IMR-90 (cell line): ENCODE data around the gene ZZZ3. TPM values are rescaled to one million over a fixed set of nuclear protein-coding genes. Genes with fewer than 3 reads are reported as not detected.
A peak's percentile ranks its signal among the peaks of the same experiment; 100 is the strongest.

ENCODE experiments used
- ATAC-seq: fragments of 200-7000 bp; cut with Tn5 transposase; 2 replicates; pipeline ENCODE4 v1.9.1; 2020; ENCODE audit warnings: low read depth, mild to moderate bottlenecking, moderate library complexity
- BruUV-seq: library from RNA; stranded (reverse); fragments of 400-500 nt; replicated peaks from 2 replicates; lab custom pipeline; 2021; lab: Mats Ljungman, UMichigan
- CTCF ChIA-PET: fragments of 300-600 bp; formaldehyde crosslinking; extraction: SDS; loops from one replicate; lab custom pipeline; 2021; ENCODE audit warnings: antibody characterized with exemption; lab: Yijun Ruan, JAX
- POLR2A ChIA-PET: fragments of 300-600 bp; sonication (Branson Sonifier 250); formaldehyde crosslinking; loops from one replicate; lab custom pipeline; 2022; ENCODE audit warnings: antibody characterized with exemption; ENCODE audit not compliant: unreplicated experiment; lab: Charles Lee
- DNase-seq: peaks from one replicate; pipeline ENCODE4 v3.0.0; 2013
- H2AFZ ChIP-seq: replicated peaks from 2 replicates; pipeline ENCODE3; 2013; ENCODE audit warnings: low read length, mild to moderate bottlenecking; ENCODE audit not compliant: poor library complexity
- H2AK5ac ChIP-seq: 2 replicates; pipeline ENCODE4 v1.6.1; 2013; ENCODE audit warnings: low read depth, low read length, inconsistent platforms
- H2AK9ac ChIP-seq: replicated peaks from 2 replicates; pipeline ENCODE3; 2013; ENCODE audit warnings: mild to moderate bottlenecking, low read depth, low read length, moderate library complexity; ENCODE audit not compliant: poor library complexity
- H2BK120ac ChIP-seq: 2 replicates; pipeline ENCODE4 v1.6.1; 2013; ENCODE audit warnings: low read depth, low read length, inconsistent platforms
- H2BK15ac ChIP-seq: 3 replicates; pipeline ENCODE4 v1.6.1; 2013; ENCODE audit warnings: low read depth, low read length, inconsistent platforms
- H2BK20ac ChIP-seq: 2 replicates; pipeline ENCODE4 v1.6.1; 2013; ENCODE audit warnings: low read depth, mild to moderate bottlenecking, inconsistent platforms, low read length, moderate library complexity
- H2BK5ac ChIP-seq: 2 replicates; pipeline ENCODE4 v1.6.1; 2013; ENCODE audit warnings: mild to moderate bottlenecking, low read depth, low read length, inconsistent platforms; ENCODE audit not compliant: poor library complexity, severe bottlenecking
- H3K14ac ChIP-seq: replicated peaks from 2 replicates; pipeline ENCODE4 v1.6.1; 2013; ENCODE audit warnings: low read depth, low read length, inconsistent platforms
- H3K18ac ChIP-seq: 2 replicates; pipeline ENCODE4 v1.6.1; 2013; ENCODE audit warnings: low read depth, low read length, control low read depth
- H3K23ac ChIP-seq: 2 replicates; pipeline ENCODE4 v1.6.1; 2013; ENCODE audit warnings: low read depth, low read length, inconsistent platforms
- H3K27ac ChIP-seq: 2 replicates; pipeline ENCODE4 v1.5.1; 2013; ENCODE audit warnings: mild to moderate bottlenecking, control low read depth, low read length; ENCODE audit not compliant: insufficient read depth
- H3K27me3 ChIP-seq: 2 replicates; pipeline ENCODE4 v1.6.1; 2013; ENCODE audit warnings: low read length; ENCODE audit not compliant: control insufficient read depth, insufficient read depth
- H3K36me3 ChIP-seq: 2 replicates; pipeline ENCODE4 v1.6.1; 2013; ENCODE audit warnings: low read length, mixed read lengths; ENCODE audit not compliant: control insufficient read depth, insufficient read depth
- H3K4ac ChIP-seq: 2 replicates; pipeline ENCODE4 v1.6.1; 2013; ENCODE audit warnings: low read depth, low read length, inconsistent platforms
- H3K4me1 ChIP-seq: 2 replicates; pipeline ENCODE4 v1.6.1; 2013; ENCODE audit warnings: low read length, mixed read lengths; ENCODE audit not compliant: control insufficient read depth, insufficient read depth
- H3K4me2 ChIP-seq: 2 replicates; pipeline ENCODE4 v1.6.1; 2013; ENCODE audit warnings: low read depth, mild to moderate bottlenecking, control low read depth, low read length, moderate library complexity
- H3K4me3 ChIP-seq: 2 replicates; pipeline ENCODE4 v1.5.1; 2013; ENCODE audit warnings: low read depth, mild to moderate bottlenecking, control low read depth, low read length, moderate library complexity; ENCODE audit not compliant: insufficient read depth
- H3K56ac ChIP-seq: 2 replicates; pipeline ENCODE4 v1.6.1; 2013; ENCODE audit warnings: low read length, inconsistent platforms; ENCODE audit not compliant: insufficient read depth; ENCODE audit errors: extremely low read depth
- H3K79me1 ChIP-seq, 2 experiments: 2 replicates each; pipeline ENCODE4 v1.6.1; 2013; ENCODE audit warnings: low read length in 2 of 2, inconsistent platforms in 1 of 2, low read depth in 1 of 2
- H3K9ac ChIP-seq: 2 replicates; pipeline ENCODE4 v1.6.1; 2013; ENCODE audit warnings: low read depth, low read length, control low read depth
- H3K9me1 ChIP-seq: 2 replicates; pipeline ENCODE4 v1.6.1; 2013; ENCODE audit warnings: low read length, inconsistent platforms; ENCODE audit not compliant: insufficient read depth
- H3K9me3 ChIP-seq: 2 replicates; pipeline ENCODE4 v1.6.1; 2013; ENCODE audit warnings: low read length; ENCODE audit not compliant: control insufficient read depth, insufficient read depth
- H4K20me1 ChIP-seq: 2 replicates; pipeline ENCODE4 v1.6.1; 2013; ENCODE audit warnings: low read length, inconsistent platforms; ENCODE audit not compliant: insufficient read depth
- H4K5ac ChIP-seq: 2 replicates; pipeline ENCODE4 v1.6.1; 2013; ENCODE audit warnings: mild to moderate bottlenecking, low read depth, low read length, control low read depth
- H4K8ac ChIP-seq, 2 experiments: 2 replicates each; pipeline ENCODE4 v1.6.1; 2013; ENCODE audit warnings: low read depth in 2 of 2, low read length in 2 of 2, control low read depth in 1 of 2, inconsistent platforms in 1 of 2
- H4K91ac ChIP-seq: 2 replicates; pipeline ENCODE4 v1.6.1; 2013; ENCODE audit warnings: low read depth, low read length, inconsistent platforms; ENCODE audit not compliant: insufficient read depth
- BHLHE40 ChIP-seq: fragments of 150-350 bp; IDR thresholded peaks from 2 replicates; pipeline ENCODE4 v1.6.1; 2016; ENCODE audit warnings: mild to moderate bottlenecking, low read depth, low read length
- NFE2L2 ChIP-seq: fragments of 150-350 bp; IDR thresholded peaks from 2 replicates; pipeline ENCODE4 v1.6.1; 2016; ENCODE audit warnings: low read depth, mild to moderate bottlenecking, low read length
- WGBS, 2 experiments: methylation state at CpG; one replicate each; pipeline versions ENCODE4 v1.1.5 to v1.1.7; 2013; ENCODE audit warnings: missing lambda C conversion rate in 2 of 2; ENCODE audit not compliant: insufficient read length in 1 of 2; ENCODE audit errors: extremely low coverage in 2 of 2; 5-methylcytosine and 5-hydroxymethylcytosine counted together
- dilution Hi-C: fragments of 300-500 bp; cut with HindIII; formaldehyde crosslinking; loops from one replicate; pipeline ENCODE4 v1.14.3; 2018; ENCODE audit warnings: low sequenced_read_pairs; ENCODE audit not compliant: unreplicated experiment
- in situ Hi-C: fragments of 300-500 bp; cut with MboI; formaldehyde crosslinking; loops from 3 replicates; pipeline ENCODE4 v1.14.3; 2019; ENCODE audit warnings: low sequenced_read_pairs, inconsistent platforms, mixed read lengths
- intact Hi-C: fragments of 100-400 bp; cut with micrococcal nuclease; formaldehyde crosslinking; loops from 2 replicates; pipeline ENCODE4 v1.10.0; 2022
- polyA plus RNA-seq, 3 experiments: library from polyadenylated mRNA; depleted of rRNA; stranded (reverse); fragments of >200 nt; gene quantifications; 2 replicates each; pipeline ENCODE4 v1.2.3, GENCODE V29; 2012; ENCODE audit warnings: low replicate concordance in 1 of 3
- total RNA-seq: library from RNA; depleted of rRNA; stranded (reverse); fragments of >200 nt; gene quantifications from 2 replicates; pipeline ENCODE4 v1.2.3, GENCODE V29; 2012
- TF ChIP-seq, protein P1 (sequence below): fragments of 150-350 bp; IDR thresholded peaks from 2 replicates; pipeline ENCODE4 v1.6.1; 2017; ENCODE audit warnings: mild to moderate bottlenecking, antibody characterized with exemption, low read length, low read depth

Gene ZZZ3
- total and polyA plus RNA-seq, 2 of the 4 experiments (the other 2 are of a cell fraction) = 14.2 to 66.3 TPM

DNA sequence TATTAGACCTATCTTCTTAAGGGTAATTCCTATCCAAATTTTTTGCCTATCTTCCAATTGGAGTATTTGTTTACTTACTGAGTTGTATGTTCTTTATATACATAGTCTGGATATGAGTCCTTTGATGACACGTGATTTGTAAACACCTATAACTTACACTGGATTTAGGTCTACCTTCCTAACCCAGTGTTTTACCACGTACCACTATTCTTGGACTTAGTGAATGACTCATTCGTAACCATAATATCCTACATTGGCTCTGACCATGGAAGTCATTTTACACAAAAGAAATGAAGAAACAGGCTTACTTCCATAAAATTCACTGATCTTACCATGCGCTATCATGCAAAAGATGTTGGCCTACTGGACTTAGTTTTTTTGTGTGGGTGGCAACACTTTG lies 23.9 kb upstream of the ZZZ3 start:
- ATAC-seq = peak; percentile 35; the same call in 1 of the 2 replicates
- Histone ChIP-seq H2AFZ (no peak overlapping the region), H4K5ac (no peak overlapping the region), H2AK9ac (no peak overlapping the region), H3K23ac (no peak overlapping the region), H4K20me1 (no peaks in the 10 kb centered on the region), H3K79me1 (peaks cover 0 to 3% of the 10 kb centered on the region in 2 experiments; a peak in 2 of 4 replicates), H3K9me1 (peaks cover 4% of the 10 kb centered on the region), H3K36me3 (peaks cover 24% of the 10 kb centered on the region), H3K27ac (no peak overlapping the region), H3K18ac (no peak overlapping the region), H2BK20ac (no peak overlapping the region), H3K9me3 (no peaks in the 10 kb centered on the region), H2BK5ac (no peak overlapping the region), H4K91ac (no peak overlapping the region), H3K56ac (no peak overlapping the region), H2BK120ac (no peak overlapping the region), H2BK15ac (no peak overlapping the region), H3K9ac (no peak overlapping the region), H3K4me1 (no peaks in the 10 kb centered on the region), H3K27me3 (no peaks in the 10 kb centered on the region), H3K4ac (no peak overlapping the region), H3K4me3 (no peak overlapping the region), H4K8ac (no peak overlapping the region), H3K4me2 (no peak overlapping the region), H3K14ac (0 out of 2 replicates have a peak overlapping the region, but pooled peaks have one; percentile 10), H2AK5ac (no peak overlapping the region)
- POLR2A ChIA-PET = no interaction called here
- WGBS, 2 experiments = 80% methylated on average over 1 of the region's 4 CpGs; no CpG with 5 or more reads in 1 of the 2 experiments
- dilution Hi-C loops = no loop called here
- intact Hi-C loops = no loop called here
- in situ Hi-C loops = no loop called here
- peak; percentile 63 for DNase-seq
- BruUV-seq = no TSS peak
- TF ChIP-seq NFE2L2 (no peak), BHLHE40 (no peak)
- TF ChIP-seq, protein P1, sequence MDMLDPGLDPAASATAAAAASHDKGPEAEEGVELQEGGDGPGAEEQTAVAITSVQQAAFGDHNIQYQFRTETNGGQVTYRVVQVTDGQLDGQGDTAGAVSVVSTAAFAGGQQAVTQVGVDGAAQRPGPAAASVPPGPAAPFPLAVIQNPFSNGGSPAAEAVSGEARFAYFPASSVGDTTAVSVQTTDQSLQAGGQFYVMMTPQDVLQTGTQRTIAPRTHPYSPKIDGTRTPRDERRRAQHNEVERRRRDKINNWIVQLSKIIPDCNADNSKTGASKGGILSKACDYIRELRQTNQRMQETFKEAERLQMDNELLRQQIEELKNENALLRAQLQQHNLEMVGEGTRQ = no peak
- CTCF ChIA-PET = no interaction called here
